Chondrocyte (in vitro differentiated cells): Measurements from ENCODE around the gene XYLB. TPM values are rescaled to one million over a fixed set of nuclear protein-coding genes. Genes with fewer than 3 reads are reported as not detected.

ENCODE experiments used
- DNase-seq: peaks from one replicate; pipeline ENCODE4 v3.0.0; 2021; ENCODE audit warnings: mixed read lengths, low spot score
- H3K27ac Mint-ChIP-seq: one replicate; pipeline ENCODE4 v1.8.0; 2021; ENCODE audit warnings: mild to moderate bottlenecking, moderate library complexity, mixed read lengths; ENCODE audit not compliant: unreplicated experiment
- H3K27me3 Mint-ChIP-seq: 2 replicates; pipeline ENCODE4 v1.8.0; 2021; ENCODE audit warnings: low read depth, mixed read lengths
- H3K36me3 Mint-ChIP-seq: 2 replicates; pipeline ENCODE4 v1.8.0; 2021; ENCODE audit warnings: low read depth, mixed read lengths
- H3K4me1 Mint-ChIP-seq: 2 replicates; pipeline ENCODE4 v1.8.0; 2021; ENCODE audit warnings: low read depth, mild to moderate bottlenecking, mixed read lengths
- H3K4me3 Mint-ChIP-seq: one replicate; pipeline ENCODE4 v1.8.0; 2021; ENCODE audit warnings: mild to moderate bottlenecking, moderate library complexity, mixed read lengths; ENCODE audit not compliant: unreplicated experiment
- H3K9me3 Mint-ChIP-seq: 2 replicates; pipeline ENCODE4 v1.8.0; 2021; ENCODE audit warnings: low read depth, mixed read lengths
- total RNA-seq: library from RNA; stranded (reverse); gene quantifications from 3 replicates; pipeline ENCODE4 v1.2.1, GENCODE V29; 2021
- TF ChIP-seq, protein P1 (sequence below): fragments of 200-600 bp; sonication (generic); IDR thresholded peaks from 2 replicates; pipeline ENCODE4 v1.5.0; 2021; ENCODE audit warnings: antibody characterized with exemption, mild to moderate bottlenecking, moderate library complexity

Gene XYLB
- total RNA-seq, 1 donor from 2014 or later: 3.9 TPM

DNA sequence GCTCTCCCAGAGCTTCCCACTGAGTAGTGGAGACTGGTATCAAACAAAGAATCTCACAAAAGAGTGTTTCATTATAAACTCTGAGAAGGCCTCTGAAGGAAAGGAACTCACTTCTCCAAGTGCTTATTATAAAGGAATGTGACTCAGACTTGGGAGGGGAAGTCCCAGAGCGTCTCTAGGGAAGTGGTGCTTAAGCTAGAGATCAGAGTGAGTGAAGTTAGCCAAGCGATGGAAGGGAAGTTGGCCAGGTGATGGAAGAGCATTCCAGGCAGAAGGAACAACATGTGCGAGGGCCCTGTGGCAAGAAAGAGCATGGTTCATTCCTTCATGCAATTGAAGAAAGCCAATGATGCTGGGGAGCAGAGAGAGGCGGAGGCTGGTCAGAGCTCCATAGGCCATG, 2.3 kb downstream of the XYLB start:
- Mint-ChIP-seq H3K27ac (no peak overlapping the region), H3K36me3 (no peaks in the 10 kb centered on the region), H3K4me3 (no peak overlapping the region), H3K9me3 (no peaks in the 10 kb centered on the region), H3K4me1 (peaks cover 5% of the 10 kb centered on the region), H3K27me3 (no peaks in the 10 kb centered on the region)
- TF ChIP-seq, protein P1, sequence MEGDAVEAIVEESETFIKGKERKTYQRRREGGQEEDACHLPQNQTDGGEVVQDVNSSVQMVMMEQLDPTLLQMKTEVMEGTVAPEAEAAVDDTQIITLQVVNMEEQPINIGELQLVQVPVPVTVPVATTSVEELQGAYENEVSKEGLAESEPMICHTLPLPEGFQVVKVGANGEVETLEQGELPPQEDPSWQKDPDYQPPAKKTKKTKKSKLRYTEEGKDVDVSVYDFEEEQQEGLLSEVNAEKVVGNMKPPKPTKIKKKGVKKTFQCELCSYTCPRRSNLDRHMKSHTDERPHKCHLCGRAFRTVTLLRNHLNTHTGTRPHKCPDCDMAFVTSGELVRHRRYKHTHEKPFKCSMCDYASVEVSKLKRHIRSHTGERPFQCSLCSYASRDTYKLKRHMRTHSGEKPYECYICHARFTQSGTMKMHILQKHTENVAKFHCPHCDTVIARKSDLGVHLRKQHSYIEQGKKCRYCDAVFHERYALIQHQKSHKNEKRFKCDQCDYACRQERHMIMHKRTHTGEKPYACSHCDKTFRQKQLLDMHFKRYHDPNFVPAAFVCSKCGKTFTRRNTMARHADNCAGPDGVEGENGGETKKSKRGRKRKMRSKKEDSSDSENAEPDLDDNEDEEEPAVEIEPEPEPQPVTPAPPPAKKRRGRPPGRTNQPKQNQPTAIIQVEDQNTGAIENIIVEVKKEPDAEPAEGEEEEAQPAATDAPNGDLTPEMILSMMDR: no peak
- DNase-seq: no peak

DNA sequence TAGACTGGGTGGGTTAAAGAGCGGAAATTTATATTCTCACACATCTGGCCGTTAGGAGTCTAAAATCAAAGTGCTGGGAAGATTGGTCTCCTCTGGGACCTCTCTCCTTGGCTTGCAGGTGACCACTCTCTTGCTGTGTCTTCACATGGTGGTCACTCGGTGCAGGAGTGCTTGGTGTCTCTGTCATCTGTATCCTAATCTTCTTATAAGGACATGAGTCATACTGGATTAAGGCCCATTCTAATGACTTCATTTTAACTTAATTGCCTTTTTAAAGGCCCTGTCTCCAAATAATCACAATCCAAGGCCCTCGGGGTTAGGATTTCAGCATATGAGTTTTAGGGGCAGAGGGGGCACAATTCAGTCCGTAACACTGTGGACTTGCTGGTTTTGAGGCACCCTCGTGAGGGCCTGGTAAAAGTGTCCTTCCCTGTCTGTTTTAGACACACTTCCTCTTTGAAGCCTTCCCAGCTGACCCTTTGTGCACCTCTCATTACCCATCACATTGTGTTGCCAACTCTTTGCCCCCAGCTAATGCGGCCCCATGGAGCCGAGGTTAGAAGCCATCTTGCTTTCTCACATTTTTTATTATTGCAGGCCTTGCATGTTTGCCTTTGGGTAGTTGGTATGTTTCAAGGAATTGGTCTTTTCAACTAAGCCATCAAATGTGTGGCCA, 3.2 kb downstream of the XYLB start:
- Mint-ChIP-seq H3K4me3 (no peak overlapping the region), H3K4me1 (peaks cover 6% of the 10 kb centered on the region), H3K27me3 (no peaks in the 10 kb centered on the region), H3K9me3 (no peaks in the 10 kb centered on the region), H3K27ac (no peak overlapping the region), H3K36me3 (no peaks in the 10 kb centered on the region)
- TF ChIP-seq, protein P1: no peak
- no peak for DNase-seq

DNA sequence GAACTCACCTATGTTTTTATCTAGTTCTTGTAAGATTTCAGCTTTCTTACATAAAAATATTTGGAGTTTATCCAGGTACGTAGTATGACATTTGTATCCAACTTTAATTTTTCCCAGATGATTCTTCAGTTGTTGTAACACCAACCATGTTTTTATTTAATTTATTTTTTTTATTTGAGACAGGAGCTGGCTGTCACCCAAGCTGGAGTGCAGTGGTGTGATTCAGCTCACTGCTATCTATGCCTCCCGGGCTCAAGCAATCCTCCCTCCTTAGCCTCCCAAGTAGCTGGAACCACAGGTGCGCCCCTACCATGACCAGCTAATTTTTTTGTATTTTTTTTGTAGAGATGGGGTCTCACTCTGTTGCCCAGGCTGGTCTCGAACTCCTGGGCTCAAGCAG, 6.6 kb downstream of the XYLB start:
- DNase-seq: no peak
- Mint-ChIP-seq H3K4me3 (no peak overlapping the region), H3K27ac (no peak overlapping the region), H3K27me3 (no peaks in the 10 kb centered on the region), H3K4me1 (peaks cover 6% of the 10 kb centered on the region), H3K36me3 (no peaks in the 10 kb centered on the region), H3K9me3 (no peaks in the 10 kb centered on the region)
- TF ChIP-seq, protein P1: no peak

DNA sequence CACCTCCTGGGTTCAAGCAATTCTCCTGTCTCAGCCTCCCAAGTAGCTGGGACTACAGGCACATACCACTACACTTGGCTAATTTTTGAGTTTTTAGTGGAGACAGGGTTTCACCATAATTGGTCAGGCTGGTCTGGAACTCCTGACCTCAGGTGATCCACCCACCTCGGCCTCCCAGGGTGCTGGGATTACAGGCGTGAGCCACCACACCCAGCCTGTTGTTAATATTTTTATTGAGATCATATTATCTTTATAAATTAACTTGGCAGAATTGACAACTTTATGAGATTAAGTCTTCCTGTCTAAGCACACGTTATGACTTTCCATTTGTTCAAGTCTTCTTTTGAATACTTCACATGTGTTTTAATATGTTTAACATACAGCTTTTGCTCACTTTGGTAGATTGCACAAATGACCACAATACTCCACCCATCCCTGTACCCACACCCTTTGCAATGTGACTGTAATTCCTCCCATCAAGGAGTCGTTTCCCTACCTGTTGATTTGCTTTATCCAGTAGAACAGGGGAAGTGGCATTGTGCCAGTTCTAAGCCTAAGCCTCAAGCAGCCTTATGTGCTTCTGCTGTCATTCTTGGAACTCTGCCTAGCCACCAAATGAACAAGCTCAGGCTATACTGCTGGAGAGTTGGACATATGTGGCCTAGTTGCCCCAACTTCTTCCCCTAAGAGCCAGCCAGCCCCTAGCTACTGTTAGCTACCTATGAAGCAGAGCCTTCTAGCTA, 8.2 kb downstream of the XYLB start:
- Mint-ChIP-seq H3K27me3 (no peaks in the 10 kb centered on the region), H3K4me1 (peaks cover 6% of the 10 kb centered on the region), H3K27ac (no peak overlapping the region), H3K9me3 (no peaks in the 10 kb centered on the region), H3K4me3 (no peak overlapping the region), H3K36me3 (no peaks in the 10 kb centered on the region)
- TF ChIP-seq, protein P1: no peak
- DNase-seq: no peak

DNA sequence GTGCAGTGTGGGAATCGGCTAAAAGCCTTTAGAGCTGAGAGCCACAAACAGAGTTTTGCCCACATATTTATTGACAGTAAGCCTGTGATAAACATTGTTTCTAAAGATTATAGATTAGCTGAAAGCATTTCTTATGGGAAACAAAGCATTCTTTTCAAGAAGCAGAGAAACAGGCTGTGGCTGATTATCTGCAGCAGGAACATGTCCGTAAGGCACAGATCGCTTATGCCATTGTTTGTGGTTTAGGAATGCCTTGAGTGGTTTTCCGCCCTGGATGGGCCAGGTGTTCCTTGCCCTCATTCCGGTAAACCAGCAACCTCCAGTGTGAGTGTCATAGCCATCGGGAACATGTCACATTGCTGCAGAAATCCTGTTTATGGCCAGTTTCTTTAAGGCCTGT, 12.5 kb downstream of the XYLB start:
- Mint-ChIP-seq H3K36me3 (peaks cover 5% of the 10 kb centered on the region), H3K27me3 (no peaks in the 10 kb centered on the region), H3K27ac (no peak overlapping the region), H3K4me1 (peaks cover 6% of the 10 kb centered on the region), H3K9me3 (no peaks in the 10 kb centered on the region), H3K4me3 (no peak overlapping the region)
- TF ChIP-seq, protein P1: no peak
- DNase-seq: no peak
